Measurements from ENCODE around the gene SLC46A1. TPM values are rescaled to one million over a fixed set of nuclear protein-coding genes. Genes with fewer than 3 reads are reported as not detected.

SLC46A1 gene
- total RNA-seq, 4 donors from 2014 or later: 10.8 to 15.6 (median 13.4) TPM

GRCh38 chr17:28370035-28370743 lies 35.8 kb downstream of the SLC46A1 start, which contains the start of gene VTN:
Gene VTN (minus strand): TSS chr17:28370307. CDS start chr17:28370203, 104 bp downstream.
- peak within 1 kb of the TSS in 1 of 3 donors; percentile 45 for H3K4me3 ChIP-seq (replicated peaks in 1 of 3)
- intact Hi-C loops (cut with DNase I): no loop called here
- H3K36me3 ChIP-seq: no peaks in the 10 kb centered on the region
- H3K27me3 ChIP-seq: no peaks in the 10 kb centered on the region
- DNase-seq: no peak
- no peaks in the 10 kb centered on the region for H3K9me3 ChIP-seq
- peaks cover 15 to 25% of the 10 kb centered on the region in 2 donors for H3K4me1 ChIP-seq
- 29 to 30% methylated on average over 7 to 8 of the region's 8 CpGs for WGBS, 2 donors
- H3K27ac ChIP-seq: no peak within 1 kb of the TSS
- TF ChIP-seq POLR2A (IDR thresholded peaks at IDR 0.05): no peak
- TF ChIP-seq CTCF (IDR thresholded peaks at IDR 0.05): no peak

- TF ChIP-seq CTCF (IDR thresholded peaks at IDR 0.05) (no peak), POLR2A (IDR thresholded peaks at IDR 0.05) (no peak)
- H3K27me3 ChIP-seq: no peaks in the 10 kb centered on the region
- peaks cover 15 to 25% of the 10 kb centered on the region in 2 donors for H3K4me1 ChIP-seq
- 74% methylated on average over 6 of the region's 10 CpGs; no CpG with 5 or more reads in 1 of the 2 donors for WGBS, 2 donors
- H3K36me3 ChIP-seq: no peaks in the 10 kb centered on the region
- H3K27ac ChIP-seq: no peak overlapping the region
- intact Hi-C loops (cut with DNase I): no loop called here
- H3K4me3 ChIP-seq (replicated peaks in 1 of 3): no peak overlapping the region
- no peaks in the 10 kb centered on the region for H3K9me3 ChIP-seq
- DNase-seq: no peak
Measured at GRCh38 chr17:28369684-28370034, 36.4 kb downstream of the SLC46A1 start.

- no peak overlapping the region for H3K27ac ChIP-seq
- H3K4me3 ChIP-seq (replicated peaks in 1 of 3): no peak overlapping the region
- H3K4me1 ChIP-seq: peaks cover 15 to 25% of the 10 kb centered on the region in 2 donors
- H3K36me3 ChIP-seq: no peaks in the 10 kb centered on the region
- WGBS, 2 donors: 90 to 91% methylated on average over 17 of the region's 23 CpGs
- H3K9me3 ChIP-seq: no peaks in the 10 kb centered on the region
- TF ChIP-seq CTCF (IDR thresholded peaks at IDR 0.05) (no peak), POLR2A (IDR thresholded peaks at IDR 0.05) (no peak)
- H3K27me3 ChIP-seq: no peaks in the 10 kb centered on the region
- no peak for DNase-seq
- intact Hi-C loops (cut with DNase I): no loop called here
Measured at GRCh38 chr17:28368915-28369683, 36.9 kb downstream of the SLC46A1 start.

- H3K27me3 ChIP-seq: no peaks in the 10 kb centered on the region
Measured at GRCh38 chr17:28368306-28368831, 37.6 kb downstream of the SLC46A1 start.

More at GRCh38 chr17:28368306-28368831, 37.6 kb downstream of the SLC46A1 start:
- H3K27ac ChIP-seq: no peak overlapping the region
- WGBS, 2 donors: 80 to 81% methylated on average over 5 of the region's 5 CpGs
- no peak for DNase-seq
- intact Hi-C loops (cut with DNase I): no loop called here
- peaks cover 0 to 2% of the 10 kb centered on the region in 2 donors for H3K36me3 ChIP-seq
- TF ChIP-seq POLR2A (IDR thresholded peaks at IDR 0.05): no peak
- no peak for TF ChIP-seq CTCF (IDR thresholded peaks at IDR 0.05)
- no peaks in the 10 kb centered on the region for H3K9me3 ChIP-seq
- H3K4me1 ChIP-seq: peaks cover 15 to 25% of the 10 kb centered on the region in 2 donors
- no peak overlapping the region for H3K4me3 ChIP-seq (replicated peaks in 1 of 3)
